ENCODE data around the gene ZFAND2B. TPM values are rescaled to one million over a fixed set of nuclear protein-coding genes. Genes with fewer than 3 reads are reported as not detected.

ZFAND2B gene
- total and polyA plus RNA-seq, 4 experiments from 2014 or later: 73.3 to 81.5 (median 78.0) TPM

GRCh38 chr2:219218732-219219701 lies 12.4 kb downstream of the ZFAND2B start, which contains the start of gene ABCB6:
Gene ABCB6, minus strand, starts transcription at chr2:219218958. Its CDS starts 285 bp downstream, at chr2:219218673.
- Mint-ChIP-seq H3K27ac (peak within 1 kb of the TSS; percentile 74 to 96 (median 88)), H3K4me1 (peaks cover 8 to 25% (median 19%) of the 10 kb centered on the region in 4 donors)

DNA sequence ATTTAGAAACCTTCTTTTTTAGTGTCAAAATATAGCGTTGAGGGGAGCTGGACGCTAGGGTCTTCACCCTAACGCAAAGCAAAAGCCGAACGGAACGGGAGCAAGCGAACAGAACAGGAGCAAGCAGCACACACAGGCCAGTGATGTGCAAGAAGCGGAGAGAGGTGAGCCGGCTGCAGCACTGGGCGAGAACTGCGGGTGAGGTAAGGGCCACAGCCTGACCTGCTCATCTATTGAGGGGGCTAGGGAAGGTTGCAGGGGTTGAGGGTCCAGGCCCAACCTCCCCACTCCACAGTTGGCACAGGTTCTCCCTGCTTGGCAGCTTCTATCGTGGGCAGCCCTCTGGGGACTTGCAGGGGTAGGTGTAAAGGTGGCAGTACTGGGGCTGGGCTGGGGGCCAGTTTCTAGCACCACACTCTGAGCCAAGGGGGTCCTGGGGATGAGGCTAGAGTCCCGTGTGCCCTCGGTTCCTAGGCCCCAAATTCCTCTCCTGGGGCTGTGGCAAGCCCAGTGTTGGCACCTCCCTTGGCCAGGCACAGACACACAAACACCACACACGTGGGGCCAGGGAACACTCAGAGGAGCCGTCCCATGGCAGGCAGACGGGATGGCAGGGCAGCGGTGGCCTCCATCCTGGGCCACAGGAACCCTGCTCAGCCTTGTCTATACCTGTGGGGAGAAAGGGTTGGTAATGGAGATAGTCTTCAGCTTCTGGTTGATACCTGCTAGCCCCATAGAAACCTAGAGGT lies 13.4 kb downstream of the ZFAND2B start:
- Histone ChIP-seq H3K36me3 (ENCODE audit: insufficient read depth, low read length) (peaks cover 46% of the 10 kb centered on the region), H3K4me1 (ENCODE audit: insufficient read depth, low read length) (peaks cover 24% of the 10 kb centered on the region), H3K9me3 (ENCODE audit: control insufficient read depth in 1 of 2, low read length in 2 of 2) (no peaks in the 10 kb centered on the region), H3K4me3 (ENCODE audit: low read length in 2 of 2) (no peak overlapping the region), H3K27ac (ENCODE audit: low read depth, low read length) (no peak overlapping the region), H3K27me3 (ENCODE audit: insufficient read depth, low read length) (no peaks in the 10 kb centered on the region)
- CTCF ChIA-PET (ENCODE audit: partially characterized antibody): interaction anchor here (1.0 to 14.5 kb wide), 6 partner anchors 46 to 75 kb away, joined by 3 to 253 read pairs (median 4); partner anchors contain the start of genes CNPPD1, NHEJ1, RETREG2 and SLC23A3
- H3K36me3 Mint-ChIP-seq: peaks cover 24 to 46% of the 10 kb centered on the region in 2 donors
- H3K27ac Mint-ChIP-seq: peak overlapping the region in 4 of 7 donors; percentile 47 to 80 (median 60)
- peaks cover 0 to 2% (median 0%) of the 10 kb centered on the region in 8 donors for H3K9me3 Mint-ChIP-seq
- POLR2A ChIA-PET (ENCODE audit: partially characterized antibody): interaction anchor here (0.6 to 15.3 kb wide), 8 partner anchors 9 to 558 kb away, joined by 3 to 424 read pairs (median 56); partner anchors contain the start of genes ANKZF1, ATG9A, CNPPD1 and DNAJB2
- H3K4me3 Mint-ChIP-seq: peak overlapping the region in 7 of 8 donors; percentile 30 to 85 (median 46)
- DNase-seq: no peak
- no peaks in the 10 kb centered on the region for H3K27me3 Mint-ChIP-seq
- intact Hi-C loops (cut with micrococcal nuclease): loop anchor here (1.0 to 10.0 kb wide), 4 partner anchors 9 to 165 kb away; partner anchors contain the start of genes ANKZF1, ATG9A, NHEJ1 and SLC23A3
- H3K4me1 Mint-ChIP-seq: peaks cover 9 to 27% (median 19%) of the 10 kb centered on the region in 4 donors

More at GRCh38 chr2:219218732-219219701, 12.4 kb downstream of the ZFAND2B start, which contains the start of gene ABCB6:
- H3K4me3 ChIP-seq (ENCODE audit: low read length in 2 of 2): peak within 1 kb of the TSS; percentile 49 to 68
- ChIA-PET POLR2A (ENCODE audit: partially characterized antibody) (interaction anchor here (0.7 to 15.3 kb wide), 13 partner anchors 10 to 76 kb away, joined by 3 to 424 read pairs (median 28); partner anchors contain the start of genes ANKZF1, ATG9A, CNPPD1 and DNAJB2), CTCF (ENCODE audit: partially characterized antibody) (interaction anchor here (0.6 to 14.5 kb wide), 9 partner anchors 8 to 76 kb away, joined by 3 to 253 read pairs (median 3); partner anchors contain the start of genes CNPPD1, GLB1L, NHEJ1 and RETREG2)
- H3K27ac ChIP-seq (ENCODE audit: low read depth, low read length): peak within 1 kb of the TSS; percentile 53
- peaks cover 24% of the 10 kb centered on the region for H3K4me1 ChIP-seq (ENCODE audit: insufficient read depth, low read length)
- Mint-ChIP-seq H3K9me3 (no peaks in the 10 kb centered on the region), H3K36me3 (peaks cover 17 to 36% of the 10 kb centered on the region in 2 donors), H3K4me3 (peak within 1 kb of the TSS; percentile 82 to 93 (median 84)), H3K27me3 (no peaks in the 10 kb centered on the region)
- no peaks in the 10 kb centered on the region for H3K9me3 ChIP-seq (ENCODE audit: control insufficient read depth in 1 of 2, low read length in 2 of 2)
- H3K27me3 ChIP-seq (ENCODE audit: insufficient read depth, low read length): no peaks in the 10 kb centered on the region
- peaks cover 36% of the 10 kb centered on the region for H3K36me3 ChIP-seq (ENCODE audit: insufficient read depth, low read length)
- peak; percentile 81 to 93 (median 83) for DNase-seq
- intact Hi-C loops (cut with micrococcal nuclease): loop anchor here (1.0 to 10.0 kb wide), 4 partner anchors 10 to 164 kb away; partner anchors contain the start of genes ANKZF1, ATG9A, NHEJ1 and SLC23A3

DNA sequence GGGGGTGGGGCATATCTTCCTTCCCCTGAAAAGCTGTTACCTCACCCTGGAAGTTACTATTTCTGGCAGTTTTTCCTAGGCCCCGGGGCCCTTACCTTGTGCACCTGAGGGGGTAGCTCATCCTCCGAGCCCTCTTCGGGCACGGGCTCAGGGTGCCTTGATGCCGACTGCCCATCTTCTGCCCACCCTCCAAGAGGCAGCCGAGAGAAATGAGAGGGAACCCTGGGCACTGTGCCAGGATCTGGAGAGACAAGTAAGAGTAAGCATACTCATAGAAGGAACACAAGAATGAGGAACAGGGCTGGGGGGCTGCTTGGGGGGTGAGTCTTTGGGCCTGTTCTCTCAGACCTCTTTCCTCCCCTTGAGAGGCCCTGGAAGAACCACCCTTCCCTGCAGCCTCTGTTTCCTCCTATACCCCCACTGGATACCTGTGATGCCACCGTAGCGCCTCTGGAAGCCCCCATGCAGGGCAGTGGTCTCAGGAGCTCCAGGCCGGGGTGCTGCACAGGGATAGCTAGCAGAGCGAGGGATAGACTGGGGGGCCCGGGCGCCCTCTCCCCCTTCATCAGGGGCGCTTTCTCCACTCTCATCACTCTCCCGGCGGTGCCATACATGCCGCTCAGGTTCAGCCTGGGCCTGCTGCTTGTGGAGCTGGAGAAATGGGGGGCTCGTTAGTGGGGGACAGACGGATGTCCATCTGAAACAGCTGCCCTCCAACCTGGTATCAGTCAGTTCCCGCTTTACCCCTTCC lies 14.2 kb downstream of the ZFAND2B start:
- no peak overlapping the region for H3K4me3 ChIP-seq (ENCODE audit: low read length in 2 of 2)
- POLR2A ChIA-PET (ENCODE audit: partially characterized antibody): interaction anchor here (0.6 to 6.9 kb wide), 7 partner anchors 8 to 559 kb away, joined by 3 to 98 read pairs (median 7); partner anchors contain the start of genes ANKZF1, ATG9A, GLB1L and STK16
- peaks cover 24% of the 10 kb centered on the region for H3K4me1 ChIP-seq (ENCODE audit: insufficient read depth, low read length)
- intact Hi-C loops (cut with micrococcal nuclease): no loop called here
- H3K4me3 Mint-ChIP-seq: peak overlapping the region in 2 of 8 donors; percentile 43 to 46
- no peak for DNase-seq
- H3K9me3 Mint-ChIP-seq: peaks cover 0 to 2% (median 0%) of the 10 kb centered on the region in 8 donors
- H3K27me3 ChIP-seq (ENCODE audit: insufficient read depth, low read length): no peaks in the 10 kb centered on the region
- H3K27me3 Mint-ChIP-seq: no peaks in the 10 kb centered on the region
- CTCF ChIA-PET (ENCODE audit: partially characterized antibody): interaction anchor here (1.0 to 12.2 kb wide), 4 partner anchors 9 to 74 kb away, joined by 3 to 186 read pairs (median 6); partner anchors contain the start of gene NHEJ1
- peak overlapping the region in 1 of 7 donors; percentile 60 for H3K27ac Mint-ChIP-seq
- H3K27ac ChIP-seq (ENCODE audit: low read depth, low read length): no peak overlapping the region
- H3K36me3 ChIP-seq (ENCODE audit: insufficient read depth, low read length): peaks cover 55% of the 10 kb centered on the region
- H3K4me1 Mint-ChIP-seq: peaks cover 11 to 34% (median 22%) of the 10 kb centered on the region in 4 donors
- peaks cover 30 to 53% of the 10 kb centered on the region in 2 donors for H3K36me3 Mint-ChIP-seq
- no peaks in the 10 kb centered on the region for H3K9me3 ChIP-seq (ENCODE audit: control insufficient read depth in 1 of 2, low read length in 2 of 2)

DNA sequence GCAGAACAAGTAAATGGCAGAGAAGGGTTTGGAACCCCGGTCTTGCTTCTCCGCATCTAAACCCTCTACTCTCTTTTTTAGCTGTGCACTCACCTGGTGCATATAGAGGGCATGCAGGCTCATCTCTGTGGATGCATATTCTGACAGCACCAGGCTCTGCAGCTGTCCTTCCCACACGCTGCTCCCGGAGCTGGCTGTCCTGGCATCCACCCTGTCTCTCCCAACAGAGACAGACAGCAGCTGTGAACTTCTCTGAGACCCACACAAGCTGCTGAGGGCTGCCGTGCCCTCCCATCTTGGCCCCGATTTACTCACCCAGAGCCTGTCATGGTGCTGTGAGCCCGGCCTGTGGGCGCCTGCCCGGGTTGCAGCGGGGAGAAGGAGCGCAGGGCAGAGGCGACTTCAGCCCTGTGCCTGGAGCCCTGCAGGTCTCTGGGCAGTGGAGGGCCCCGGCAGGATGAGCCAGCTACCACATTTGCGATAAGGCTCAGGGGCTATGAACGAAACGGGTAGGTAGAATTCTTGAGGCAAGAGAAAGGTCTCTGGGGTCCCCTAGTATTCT lies 15.5 kb downstream of the ZFAND2B start:
- peaks cover 0 to 2% (median 0%) of the 10 kb centered on the region in 8 donors for H3K9me3 Mint-ChIP-seq
- POLR2A ChIA-PET (ENCODE audit: partially characterized antibody): interaction anchor here (0.6 to 6.9 kb wide), 6 partner anchors 8 to 45 kb away, joined by 3 to 80 read pairs (median 4); partner anchors contain the start of genes ANKZF1, ATG9A, CNPPD1 and TUBA4A
- Histone ChIP-seq H3K27me3 (ENCODE audit: insufficient read depth, low read length) (no peaks in the 10 kb centered on the region), H3K27ac (ENCODE audit: low read depth, low read length) (no peak overlapping the region), H3K9me3 (ENCODE audit: control insufficient read depth in 1 of 2, low read length in 2 of 2) (no peaks in the 10 kb centered on the region), H3K4me1 (ENCODE audit: insufficient read depth, low read length) (peaks cover 28% of the 10 kb centered on the region), H3K4me3 (ENCODE audit: low read length in 2 of 2) (no peak overlapping the region), H3K36me3 (ENCODE audit: insufficient read depth, low read length) (peaks cover 63% of the 10 kb centered on the region)
- CTCF ChIA-PET (ENCODE audit: partially characterized antibody): interaction anchor here (1.0 kb wide), 1 partner anchor 77 kb away, joined by 3 read pairs; no protein-coding TSS in a partner anchor
- H3K27ac Mint-ChIP-seq: no peak overlapping the region
- H3K36me3 Mint-ChIP-seq: peaks cover 34 to 59% of the 10 kb centered on the region in 2 donors
- no peaks in the 10 kb centered on the region for H3K27me3 Mint-ChIP-seq
- DNase-seq: no peak
- peaks cover 15 to 40% (median 24%) of the 10 kb centered on the region in 4 donors for H3K4me1 Mint-ChIP-seq
- no peak overlapping the region for H3K4me3 Mint-ChIP-seq
- intact Hi-C loops (cut with micrococcal nuclease): no loop called here

DNA sequence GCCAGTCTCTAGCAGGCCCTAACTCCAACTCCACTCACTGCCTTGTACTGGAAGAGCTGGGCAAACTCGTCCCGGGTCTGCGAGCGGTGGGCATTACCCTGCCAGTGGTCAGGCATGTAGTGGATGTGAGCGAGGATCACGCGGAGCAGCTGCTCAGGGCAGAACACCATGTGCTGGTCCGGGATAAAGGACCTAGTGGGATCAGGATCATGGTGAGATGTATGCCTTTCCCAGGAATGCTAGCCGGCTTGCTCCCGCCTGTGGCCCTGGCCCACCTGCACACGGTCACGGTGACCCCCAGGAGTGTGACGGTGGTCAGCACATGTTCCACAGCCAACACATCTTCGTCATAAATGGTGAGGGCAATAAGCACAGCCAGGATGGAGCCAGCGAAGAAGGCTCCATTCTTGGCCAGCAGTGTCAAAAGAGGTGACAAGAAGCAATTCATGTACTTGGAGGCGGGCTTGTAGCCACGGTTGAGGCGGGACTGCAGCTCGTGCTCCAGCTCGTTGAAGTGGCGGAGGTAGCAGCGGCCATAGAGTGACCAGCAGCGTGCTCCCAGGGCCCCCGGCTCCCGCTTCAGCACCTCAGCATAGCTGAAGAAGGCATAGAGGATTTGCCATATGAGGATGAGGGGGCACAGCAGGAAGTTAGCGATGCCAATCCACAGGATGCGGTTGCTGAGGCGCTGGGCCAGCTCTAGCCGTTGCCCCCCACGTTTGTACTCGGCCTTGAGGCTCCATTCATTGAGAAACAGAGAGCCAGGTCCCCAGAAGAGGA lies 17.4 kb downstream of the ZFAND2B start:
- Histone ChIP-seq H3K27me3 (ENCODE audit: insufficient read depth, low read length) (no peaks in the 10 kb centered on the region), H3K4me1 (ENCODE audit: insufficient read depth, low read length) (peaks cover 30% of the 10 kb centered on the region), H3K36me3 (ENCODE audit: insufficient read depth, low read length) (peaks cover 64% of the 10 kb centered on the region), H3K9me3 (ENCODE audit: control insufficient read depth in 1 of 2, low read length in 2 of 2) (no peaks in the 10 kb centered on the region), H3K4me3 (ENCODE audit: low read length in 2 of 2) (no peak overlapping the region), H3K27ac (ENCODE audit: low read depth, low read length) (no peak overlapping the region)
- Mint-ChIP-seq H3K4me3 (no peak overlapping the region), H3K27ac (peak overlapping the region in 3 of 7 donors; percentile 25 to 50 (median 41)), H3K9me3 (peaks cover 0 to 2% (median 0%) of the 10 kb centered on the region in 8 donors), H3K27me3 (no peaks in the 10 kb centered on the region), H3K36me3 (peaks cover 34 to 59% of the 10 kb centered on the region in 2 donors), H3K4me1 (peaks cover 19 to 46% (median 30%) of the 10 kb centered on the region in 4 donors)
- intact Hi-C loops (cut with micrococcal nuclease): no loop called here
- DNase-seq: no peak
- POLR2A ChIA-PET (ENCODE audit: partially characterized antibody): interaction anchor here (4.4 to 17.6 kb wide), 2 partner anchors 17 to 26 kb away, joined by 13 to 684 read pairs; partner anchors contain the start of genes GLB1L, STK16, TUBA4A and TUBA4B
- CTCF ChIA-PET (ENCODE audit: partially characterized antibody): interaction anchor here (1.1 to 2.0 kb wide), 3 partner anchors 11 to 71 kb away, joined by 3 to 4 read pairs (median 3); no protein-coding TSS in a partner anchor

All from CD4-positive, alpha-beta memory T cell (primary cell).